ENCODE measurements around the gene NCMAP.

DNA sequence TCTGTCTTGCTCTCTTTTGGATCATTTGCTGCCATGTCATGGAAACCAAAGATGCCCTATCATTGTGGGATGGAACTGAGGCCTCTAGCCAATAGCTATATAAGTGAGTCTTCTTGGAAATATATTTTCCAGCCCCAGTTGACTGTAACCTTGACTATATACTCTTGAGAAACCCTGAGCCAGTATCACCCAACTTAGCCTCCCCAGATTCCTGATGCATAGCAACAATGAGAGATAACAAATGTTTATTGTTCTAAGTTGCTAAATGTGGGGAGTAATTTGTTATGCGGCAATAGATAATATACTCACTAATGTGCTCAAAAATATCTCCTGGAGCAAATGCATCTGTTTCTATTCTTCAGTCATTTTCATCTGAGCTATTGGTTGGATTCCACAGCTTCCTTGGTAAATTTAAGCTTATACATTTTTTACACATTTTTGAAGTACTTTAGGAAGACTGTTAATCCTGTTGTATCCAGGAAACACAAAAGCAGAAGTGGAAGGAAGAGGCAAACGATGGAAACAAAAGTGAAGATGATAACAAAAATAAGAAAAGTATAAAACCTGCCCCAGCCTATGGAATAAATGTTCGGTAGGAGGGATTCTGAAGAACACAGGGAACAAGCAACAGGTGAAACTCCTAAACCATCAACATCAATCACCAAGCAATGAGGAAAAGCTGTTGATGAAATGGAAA, 80.9 kb downstream of the NCMAP start:
- TF ChIP-seq POLR2AphosphoS5 (IDR thresholded peaks at IDR 0.05; ENCODE audit: low read depth, low read length) (no peak), GATA2 (CRISPR knock-in tag; IDR thresholded peaks at IDR 0.05) (no peak), EP300 (IDR thresholded peaks at IDR 0.05; ENCODE audit: borderline replicate concordance in 1 of 2, low read depth in 1 of 2, low read length in 1 of 2) (no peak)
- TF ChIP-seq, protein P1, sequence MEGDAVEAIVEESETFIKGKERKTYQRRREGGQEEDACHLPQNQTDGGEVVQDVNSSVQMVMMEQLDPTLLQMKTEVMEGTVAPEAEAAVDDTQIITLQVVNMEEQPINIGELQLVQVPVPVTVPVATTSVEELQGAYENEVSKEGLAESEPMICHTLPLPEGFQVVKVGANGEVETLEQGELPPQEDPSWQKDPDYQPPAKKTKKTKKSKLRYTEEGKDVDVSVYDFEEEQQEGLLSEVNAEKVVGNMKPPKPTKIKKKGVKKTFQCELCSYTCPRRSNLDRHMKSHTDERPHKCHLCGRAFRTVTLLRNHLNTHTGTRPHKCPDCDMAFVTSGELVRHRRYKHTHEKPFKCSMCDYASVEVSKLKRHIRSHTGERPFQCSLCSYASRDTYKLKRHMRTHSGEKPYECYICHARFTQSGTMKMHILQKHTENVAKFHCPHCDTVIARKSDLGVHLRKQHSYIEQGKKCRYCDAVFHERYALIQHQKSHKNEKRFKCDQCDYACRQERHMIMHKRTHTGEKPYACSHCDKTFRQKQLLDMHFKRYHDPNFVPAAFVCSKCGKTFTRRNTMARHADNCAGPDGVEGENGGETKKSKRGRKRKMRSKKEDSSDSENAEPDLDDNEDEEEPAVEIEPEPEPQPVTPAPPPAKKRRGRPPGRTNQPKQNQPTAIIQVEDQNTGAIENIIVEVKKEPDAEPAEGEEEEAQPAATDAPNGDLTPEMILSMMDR (IDR thresholded peaks at IDR 0.05) = no peak

All from SK-N-SH (cell line).